Calu3 (cell line): ENCODE data around the gene SPHK2. TPM values are rescaled to one million over a fixed set of nuclear protein-coding genes. Genes with fewer than 3 reads are reported as not detected.

Experiments used
- BruUV-seq: library from RNA; stranded (reverse); fragments of 400-500 nt; replicated peaks from 2 replicates; lab custom pipeline; 2021; lab: Mats Ljungman, UMichigan
- CTCF ChIA-PET: fragments of 300-600 bp; sonication (Branson Sonifier 250); formaldehyde crosslinking; loops from one replicate; lab custom pipeline; 2022; ENCODE audit warnings: antibody characterized with exemption; lab: Charles Lee
- DNase-seq: peaks from one replicate; pipeline ENCODE4 v3.0.0; 2022
- H3K27ac Mint-ChIP-seq: one replicate; pipeline ENCODE4 v1.8.0; 2022; ENCODE audit warnings: mixed read lengths; ENCODE audit not compliant: unreplicated experiment
- H3K27me3 Mint-ChIP-seq: one replicate; pipeline ENCODE4 v1.8.0; 2022; ENCODE audit warnings: mixed read lengths; ENCODE audit not compliant: unreplicated experiment
- H3K36me3 Mint-ChIP-seq: one replicate; pipeline ENCODE4 v1.8.0; 2022; ENCODE audit warnings: mild to moderate bottlenecking, moderate library complexity, mixed read lengths; ENCODE audit not compliant: insufficient read depth, unreplicated experiment
- H3K4me1 Mint-ChIP-seq: one replicate; pipeline ENCODE4 v1.8.0; 2022; ENCODE audit warnings: mild to moderate bottlenecking, low read depth, mixed read lengths; ENCODE audit not compliant: unreplicated experiment
- H3K4me3 Mint-ChIP-seq: one replicate; pipeline ENCODE4 v1.8.0; 2022; ENCODE audit warnings: mild to moderate bottlenecking, low read depth, moderate library complexity, mixed read lengths; ENCODE audit not compliant: unreplicated experiment
- H3K9me3 Mint-ChIP-seq: one replicate; pipeline ENCODE4 v1.8.0; 2022; ENCODE audit warnings: low read depth, mixed read lengths; ENCODE audit not compliant: unreplicated experiment
- CTCF ChIP-seq: fragments of 200-600 bp; IDR thresholded peaks from one replicate; pipeline ENCODE4 v1.8.0; 2022; ENCODE audit warnings: antibody characterized with exemption; ENCODE audit not compliant: unreplicated experiment
- intact Hi-C: fragments of 100-400 bp; cut with micrococcal nuclease; formaldehyde crosslinking; loops from one replicate; pipeline ENCODE4 v1.10.0; 2022; ENCODE audit not compliant: unreplicated experiment
- total RNA-seq: library from RNA; stranded (reverse); gene quantifications from 2 replicates; pipeline ENCODE4 v1.2.3, GENCODE V29; 2022

The SPHK2 gene
- total RNA-seq, 1 experiment from 2014 or later: 24.2 TPM

GRCh38 chr19:48658483-48658882 is 39.2 kb downstream of the SPHK2 start:
- no peaks in the 10 kb centered on the region for H3K9me3 Mint-ChIP-seq
- no peak overlapping the region for H3K27ac Mint-ChIP-seq
- H3K4me3 Mint-ChIP-seq: no peak overlapping the region
- no peak for DNase-seq
- H3K36me3 Mint-ChIP-seq: peaks cover 6% of the 10 kb centered on the region
- H3K27me3 Mint-ChIP-seq: no peaks in the 10 kb centered on the region
- no TSS peak for BruUV-seq
- TF ChIP-seq CTCF: no peak
- H3K4me1 Mint-ChIP-seq: peaks cover 17% of the 10 kb centered on the region
- intact Hi-C loops: no loop called here
- CTCF ChIA-PET: interaction anchor here (0.6 kb wide), 1 partner anchor 153 kb away, joined by 5 read pairs; no protein-coding TSS in a partner anchor

- DNase-seq: peak; percentile 44
- H3K36me3 Mint-ChIP-seq: peaks cover 6% of the 10 kb centered on the region
- peaks cover 17% of the 10 kb centered on the region for H3K4me1 Mint-ChIP-seq
- BruUV-seq: no TSS peak
- intact Hi-C loops: no loop called here
- CTCF ChIA-PET: interaction anchor here (0.5 to 0.6 kb wide), 3 partner anchors 8 to 562 kb away, joined by 3 to 7 read pairs (median 3); no protein-coding TSS in a partner anchor
- TF ChIP-seq CTCF: no peak
- no peaks in the 10 kb centered on the region for H3K9me3 Mint-ChIP-seq
- H3K27ac Mint-ChIP-seq: no peak overlapping the region
- no peaks in the 10 kb centered on the region for H3K27me3 Mint-ChIP-seq
- no peak overlapping the region for H3K4me3 Mint-ChIP-seq
Observed at GRCh38 chr19:48659768-48660167, 40.5 kb downstream of the SPHK2 start.

- Mint-ChIP-seq H3K9me3 (no peaks in the 10 kb centered on the region), H3K36me3 (peaks cover 6% of the 10 kb centered on the region), H3K4me3 (no peak overlapping the region), H3K27me3 (no peaks in the 10 kb centered on the region), H3K4me1 (peaks cover 17% of the 10 kb centered on the region), H3K27ac (peak overlapping the region; percentile 76)
- CTCF ChIA-PET: interaction anchor here (0.5 kb wide), 1 partner anchor 156 kb away, joined by 4 read pairs; no protein-coding TSS in a partner anchor
- peak; percentile 82 for DNase-seq
- no peak for TF ChIP-seq CTCF
- BruUV-seq: no TSS peak
- intact Hi-C loops: no loop called here
Observed at GRCh38 chr19:48660852-48661710, 41.8 kb downstream of the SPHK2 start.

- Mint-ChIP-seq H3K9me3 (no peaks in the 10 kb centered on the region), H3K4me3 (no peak overlapping the region), H3K4me1 (peaks cover 12% of the 10 kb centered on the region), H3K36me3 (peaks cover 6% of the 10 kb centered on the region), H3K27me3 (no peaks in the 10 kb centered on the region), H3K27ac (no peak overlapping the region)
- BruUV-seq: no TSS peak
- CTCF ChIA-PET: interaction anchor here (0.5 kb wide), 1 partner anchor 156 kb away, joined by 4 read pairs; no protein-coding TSS in a partner anchor
- intact Hi-C loops: no loop called here
- no peak for DNase-seq
- TF ChIP-seq CTCF: no peak
Observed at GRCh38 chr19:48661711-48662090, 42.4 kb downstream of the SPHK2 start.
